ENCODE measurements around the gene PRKCZ.

Gene PRKCZ

GRCh38 chr1:2152954-2153353 is 102.7 kb downstream of the PRKCZ start:
- no peak overlapping the region for H3K4me3 ChIP-seq (ENCODE audit: low read depth, low read length)
- TF ChIP-seq CTCF (IDR thresholded peaks at IDR 0.05; ENCODE audit: insufficient read depth, low read depth, low read length, missing control alignments) = no peak
- no peak for DNase-seq (ENCODE audit: low read depth)

- H3K4me3 ChIP-seq (ENCODE audit: low read depth, low read length) = no peak overlapping the region
- no peak for TF ChIP-seq CTCF (IDR thresholded peaks at IDR 0.05; ENCODE audit: insufficient read depth, low read depth, low read length, missing control alignments)
Measured at GRCh38 chr1:2154022-2154421, 103.8 kb downstream of the PRKCZ start.

GRCh38 chr1:2155147-2155598 is 105.0 kb downstream of the PRKCZ start:
- no peak for DNase-seq (ENCODE audit: low read depth)
- no peak overlapping the region for H3K4me3 ChIP-seq (ENCODE audit: low read depth, low read length)
- no peak for TF ChIP-seq CTCF (IDR thresholded peaks at IDR 0.05; ENCODE audit: insufficient read depth, low read depth, low read length, missing control alignments)

More at GRCh38 chr1:2154022-2154421, 103.8 kb downstream of the PRKCZ start:
- DNase-seq (ENCODE audit: low read depth) = no peak

- H3K4me3 ChIP-seq (ENCODE audit: low read depth, low read length) = no peak overlapping the region
- no peak for TF ChIP-seq CTCF (IDR thresholded peaks at IDR 0.05; ENCODE audit: insufficient read depth, low read depth, low read length, missing control alignments)
- no peak for DNase-seq (ENCODE audit: low read depth)
Measured at GRCh38 chr1:2155788-2156187, 105.6 kb downstream of the PRKCZ start.

- H3K4me3 ChIP-seq (ENCODE audit: low read depth, low read length) = no peak overlapping the region
- TF ChIP-seq CTCF (IDR thresholded peaks at IDR 0.05; ENCODE audit: insufficient read depth, low read depth, low read length, missing control alignments) = no peak
- DNase-seq (ENCODE audit: low read depth) = no peak
Measured at GRCh38 chr1:2156866-2157265, 106.7 kb downstream of the PRKCZ start.

GRCh38 chr1:2157856-2158255 is 107.6 kb downstream of the PRKCZ start:
- no peak for TF ChIP-seq CTCF (IDR thresholded peaks at IDR 0.05; ENCODE audit: insufficient read depth, low read depth, low read length, missing control alignments)
- DNase-seq (ENCODE audit: low read depth) = no peak
- H3K4me3 ChIP-seq (ENCODE audit: low read depth, low read length) = no peak overlapping the region

GRCh38 chr1:2158272-2158671 is 108.1 kb downstream of the PRKCZ start:
- TF ChIP-seq CTCF (IDR thresholded peaks at IDR 0.05; ENCODE audit: insufficient read depth, low read depth, low read length, missing control alignments) = no peak

More at GRCh38 chr1:2158272-2158671, 108.1 kb downstream of the PRKCZ start:
- no peak overlapping the region for H3K4me3 ChIP-seq (ENCODE audit: low read depth, low read length)
- DNase-seq (ENCODE audit: low read depth) = no peak
